Measurements from ENCODE around the gene TRIOBP.

Gene TRIOBP

DNA sequence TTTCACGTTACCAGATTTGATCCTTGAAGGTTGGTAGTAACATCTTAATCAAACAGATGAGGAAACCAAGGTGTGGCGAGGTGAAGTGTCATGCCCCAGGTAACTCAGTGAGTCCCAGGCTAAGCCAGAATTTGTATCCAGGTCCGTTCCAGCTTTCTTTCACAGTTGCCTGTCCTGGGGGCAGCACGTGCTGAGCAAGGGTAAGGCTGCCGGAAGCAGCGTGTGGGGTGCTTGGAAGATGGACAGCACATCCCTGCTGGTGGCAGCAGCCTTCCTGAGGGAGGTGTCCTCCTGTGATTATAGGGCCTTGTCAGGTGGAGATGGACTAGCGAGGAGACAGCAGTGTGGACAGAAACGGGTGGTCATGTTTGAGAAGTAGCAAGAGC is 50.9 kb downstream of the TRIOBP start:
- no peak for DNase-seq (ENCODE audit: low read depth in 3 of 3, low spot score in 1 of 3)

DNA sequence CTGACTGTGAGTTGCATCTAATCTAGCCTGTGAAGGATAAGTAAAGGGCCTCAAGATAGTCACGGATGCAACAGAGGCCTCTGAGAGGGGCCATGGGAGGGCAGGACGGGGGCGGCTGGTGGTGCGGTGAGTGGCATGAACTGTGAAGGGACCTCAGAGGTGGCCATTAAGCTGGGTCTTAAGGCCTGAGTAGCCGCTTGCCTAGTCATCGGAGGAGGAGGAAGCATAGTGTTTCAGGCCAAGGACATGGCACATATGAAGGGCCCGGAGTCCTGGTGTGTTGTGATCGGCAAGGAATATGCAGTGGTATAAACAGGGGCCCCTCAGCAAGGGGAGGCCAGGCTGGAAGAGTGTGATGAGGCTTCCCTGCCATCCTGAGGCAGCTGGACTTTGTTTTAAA is 51.8 kb downstream of the TRIOBP start:
- DNase-seq (ENCODE audit: low read depth in 3 of 3, low spot score in 1 of 3) = no peak

DNA sequence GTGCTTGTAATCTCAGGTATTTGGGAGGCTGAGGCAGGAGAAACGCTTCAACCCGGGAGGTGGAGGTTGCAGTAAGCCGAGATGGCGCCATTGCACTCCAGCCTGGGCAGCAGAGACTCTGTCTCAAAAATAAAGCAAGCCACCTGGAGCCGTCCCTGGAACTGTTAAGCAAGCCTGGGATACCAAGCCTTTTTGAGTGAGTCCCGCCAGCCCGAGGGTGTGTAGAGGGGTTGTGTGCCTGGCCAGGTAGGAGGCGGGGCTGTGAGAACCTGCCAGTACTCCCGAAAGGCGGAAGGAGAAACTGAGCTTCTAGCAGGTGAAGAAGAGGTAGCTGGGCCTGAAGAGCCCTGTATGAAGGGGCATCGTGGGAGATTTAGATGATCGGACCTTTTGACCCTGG is 52.4 kb downstream of the TRIOBP start:
- no peak for DNase-seq (ENCODE audit: low read depth in 3 of 3, low spot score in 1 of 3)

DNA sequence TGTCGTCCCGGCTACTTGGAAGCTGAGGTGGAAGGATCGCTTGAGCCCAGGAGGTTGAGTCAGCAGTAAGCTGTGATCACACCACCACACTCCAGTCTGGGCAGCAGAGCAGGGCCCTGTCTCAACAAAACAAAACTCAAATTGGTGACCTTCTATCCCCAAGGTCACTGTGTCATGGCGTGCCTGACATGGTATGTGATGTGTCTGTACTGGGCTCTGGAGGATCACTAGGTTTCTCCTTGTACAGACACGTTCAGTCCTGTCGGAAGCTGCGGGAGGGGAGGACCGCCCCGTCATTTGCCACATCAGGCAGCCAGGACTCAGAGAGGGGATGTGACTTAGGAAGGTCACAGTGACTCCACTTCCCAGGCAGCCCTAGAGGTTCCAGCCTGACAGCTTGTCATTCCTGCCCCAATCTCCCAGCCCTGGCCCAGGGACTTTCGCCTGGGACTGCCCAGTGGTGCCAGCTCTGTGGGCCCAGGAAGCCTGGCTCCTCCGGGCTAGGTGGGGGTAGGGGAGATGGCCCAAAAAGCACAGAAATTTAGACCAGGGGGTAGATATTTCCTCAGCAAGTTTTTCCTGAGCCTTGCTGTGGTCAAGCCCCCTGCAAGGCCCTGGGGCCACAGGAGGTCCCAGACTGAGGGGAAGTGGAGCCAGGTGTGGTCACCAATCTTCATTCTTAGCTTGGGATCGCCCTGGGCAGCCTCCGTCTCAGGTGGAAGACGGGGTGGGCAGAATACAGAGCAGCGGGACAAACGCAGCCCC is 53.2 kb downstream of the TRIOBP start:
- no peak for DNase-seq (ENCODE audit: low read depth in 3 of 3, low spot score in 1 of 3)

DNA sequence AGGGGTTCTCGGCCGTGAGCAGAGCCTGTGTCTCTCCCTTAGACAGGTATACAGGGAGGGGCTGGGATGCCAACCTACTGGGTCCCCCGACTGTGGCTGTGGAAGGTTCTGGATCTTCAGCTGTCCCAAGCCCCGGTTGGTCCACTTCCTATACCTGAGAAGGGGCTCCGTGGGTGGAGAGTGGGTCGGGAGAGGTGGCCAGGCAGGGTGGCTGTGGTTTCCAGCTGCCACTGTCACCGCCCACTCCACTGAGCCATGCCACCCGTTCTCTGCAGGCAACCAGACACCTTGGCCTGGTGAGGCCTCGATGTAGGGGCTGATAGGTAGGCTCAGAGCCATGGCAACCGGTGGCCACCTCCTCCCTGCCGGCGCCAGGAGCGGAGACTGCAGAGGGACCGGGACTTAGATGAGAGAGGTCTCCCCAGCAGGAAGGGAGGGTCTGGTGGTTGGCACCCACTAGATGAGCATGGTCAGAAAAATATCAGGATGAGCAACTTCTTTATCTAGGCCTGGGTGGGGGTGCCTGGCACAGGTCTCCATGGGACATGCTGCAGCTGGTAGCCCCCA is 53.8 kb downstream of the TRIOBP start:
- no peak for DNase-seq (ENCODE audit: low read depth in 3 of 3, low spot score in 1 of 3)

DNA sequence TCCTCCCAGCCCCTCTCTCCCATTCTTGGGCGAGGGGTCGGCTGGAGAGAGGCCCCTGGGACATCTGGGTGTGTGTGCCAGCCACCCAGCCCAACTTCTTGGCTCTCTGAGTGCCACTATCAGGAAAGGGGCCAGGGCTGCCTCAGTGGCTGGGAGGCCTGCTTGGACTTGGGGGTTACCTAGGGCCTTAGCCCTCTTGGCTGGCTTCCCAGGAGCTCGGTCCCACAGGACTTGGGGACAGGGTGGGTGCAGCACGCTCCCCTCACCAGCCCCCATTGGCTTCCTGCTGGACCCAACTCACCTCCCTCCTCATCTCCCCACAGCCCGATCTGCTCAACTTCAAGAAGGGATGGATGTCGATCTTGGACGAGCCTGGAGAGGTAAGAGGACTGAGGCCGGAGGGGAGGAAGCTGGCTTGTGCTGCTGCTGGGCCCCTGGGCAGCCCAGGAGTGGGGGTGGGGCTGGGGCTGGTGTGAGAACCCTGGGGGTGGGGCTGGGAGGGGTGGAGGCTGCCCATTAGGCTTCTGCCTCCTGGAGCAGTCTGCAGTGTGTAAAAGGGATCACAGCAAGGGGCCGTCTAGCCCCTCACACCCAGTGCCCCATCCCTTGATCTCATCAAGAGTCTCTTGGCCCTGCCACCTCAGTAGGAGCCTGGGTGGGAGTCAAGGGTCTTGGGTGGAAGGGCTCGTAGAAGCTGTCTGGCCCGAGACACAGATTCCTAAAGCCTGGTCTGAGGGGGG is 54.8 kb downstream of the TRIOBP start:
- DNase-seq (ENCODE audit: low read depth in 3 of 3, low spot score in 1 of 3) = no peak

DNA sequence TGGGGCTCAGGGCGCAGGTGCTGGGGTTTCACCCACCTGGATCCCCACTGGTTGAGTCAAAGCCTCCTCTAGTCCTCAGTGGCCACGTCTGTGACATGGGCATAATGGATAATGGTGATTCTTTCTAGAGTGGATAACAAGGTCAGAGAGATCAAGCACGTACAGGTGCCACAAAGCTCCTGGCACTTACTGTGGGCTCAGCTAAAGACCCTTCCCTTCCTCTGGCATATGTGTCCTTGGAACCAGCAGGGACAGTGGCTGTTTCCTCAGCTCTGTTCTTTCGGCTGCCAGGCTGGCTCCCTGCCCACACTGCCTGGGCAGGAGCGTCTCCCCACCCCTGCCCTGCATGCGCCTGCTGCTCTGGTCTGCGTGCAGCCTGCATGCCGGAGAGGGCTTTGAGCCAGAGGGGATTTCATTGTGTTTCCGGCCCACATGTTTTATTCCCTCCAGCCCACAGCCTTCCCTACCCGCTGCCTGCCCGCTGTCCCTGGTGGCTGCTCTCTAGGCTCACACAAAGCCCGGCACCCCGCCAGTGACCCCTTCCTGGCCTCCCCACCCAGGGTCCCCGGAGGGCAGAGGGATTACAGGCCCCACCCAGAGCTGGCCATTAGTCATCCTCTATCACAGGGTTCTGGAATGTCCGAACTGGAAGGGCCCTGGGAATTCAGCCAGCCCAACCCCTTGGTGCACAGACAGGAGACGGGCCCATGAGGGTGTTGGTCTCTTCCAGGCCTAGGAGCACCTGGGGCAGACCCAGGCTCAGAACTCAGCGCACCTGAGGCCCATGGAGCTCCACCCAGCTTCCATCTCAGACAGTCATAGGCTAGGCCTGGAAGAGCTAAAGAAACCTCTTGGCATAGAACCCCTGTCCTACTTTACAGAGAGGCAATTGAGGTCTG is 55.6 kb downstream of the TRIOBP start:
- DNase-seq (ENCODE audit: low read depth in 3 of 3, low spot score in 1 of 3) = no peak

DNA sequence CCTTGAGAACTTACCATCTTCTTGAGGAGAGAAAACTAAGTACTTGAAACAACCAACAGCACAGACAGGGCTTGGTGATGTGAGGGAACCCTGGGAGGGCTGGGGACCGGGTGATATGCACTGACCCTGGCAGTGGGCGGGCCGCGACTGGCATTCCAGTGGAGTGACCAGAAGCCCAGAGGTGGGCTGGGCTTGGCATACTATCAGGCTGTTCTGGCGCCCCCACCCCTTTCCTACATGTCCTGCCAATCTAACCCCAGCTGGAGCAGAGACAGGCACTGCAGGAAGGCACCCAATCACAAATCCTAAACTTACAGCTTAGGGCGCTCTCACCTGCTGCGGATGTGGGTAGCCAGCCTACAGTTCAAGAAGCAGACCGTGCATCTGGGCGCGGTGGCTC is 56.9 kb downstream of the TRIOBP start:
- no peak for DNase-seq (ENCODE audit: low read depth in 3 of 3, low spot score in 1 of 3)

DNA sequence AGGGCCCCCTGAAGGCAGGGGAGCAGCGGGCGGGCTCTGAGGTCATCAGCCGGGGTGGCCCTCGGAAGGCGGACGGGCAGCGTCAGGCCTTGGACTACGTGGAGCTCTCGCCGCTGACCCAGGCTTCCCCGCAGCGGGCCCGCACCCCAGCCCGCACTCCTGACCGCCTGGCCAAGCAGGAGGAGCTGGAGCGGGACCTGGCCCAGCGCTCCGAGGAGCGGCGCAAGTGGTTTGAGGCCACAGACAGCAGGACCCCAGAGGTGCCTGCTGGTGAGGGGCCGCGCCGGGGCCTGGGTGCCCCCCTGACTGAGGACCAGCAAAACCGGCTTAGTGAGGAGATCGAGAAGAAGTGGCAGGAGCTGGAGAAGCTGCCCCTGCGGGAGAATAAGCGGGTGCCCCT is 60.8 kb downstream of the TRIOBP start:
- DNase-seq (ENCODE audit: low read depth in 3 of 3, low spot score in 1 of 3) = no peak

DNA sequence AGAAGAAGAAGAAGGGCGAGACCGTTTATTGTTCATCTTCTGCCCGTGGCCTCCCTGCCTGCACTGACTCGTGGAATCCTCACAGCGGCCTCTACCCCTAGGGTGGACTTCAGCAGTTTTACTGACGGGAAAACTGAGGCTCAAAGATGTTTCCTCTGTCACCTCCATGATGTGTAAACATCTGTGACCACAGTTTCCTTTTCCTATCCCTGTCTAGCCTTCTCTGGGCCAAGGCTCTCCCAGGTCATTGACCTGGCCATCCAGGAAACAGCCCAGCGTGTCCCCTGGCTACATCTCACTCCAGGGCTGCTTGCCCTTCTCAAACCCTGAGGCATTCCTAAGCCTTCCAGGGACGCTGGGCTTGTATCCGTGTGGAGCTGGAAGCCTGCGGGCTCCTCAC is 61.8 kb downstream of the TRIOBP start:
- no peak for DNase-seq (ENCODE audit: low read depth in 3 of 3, low spot score in 1 of 3)

DNA sequence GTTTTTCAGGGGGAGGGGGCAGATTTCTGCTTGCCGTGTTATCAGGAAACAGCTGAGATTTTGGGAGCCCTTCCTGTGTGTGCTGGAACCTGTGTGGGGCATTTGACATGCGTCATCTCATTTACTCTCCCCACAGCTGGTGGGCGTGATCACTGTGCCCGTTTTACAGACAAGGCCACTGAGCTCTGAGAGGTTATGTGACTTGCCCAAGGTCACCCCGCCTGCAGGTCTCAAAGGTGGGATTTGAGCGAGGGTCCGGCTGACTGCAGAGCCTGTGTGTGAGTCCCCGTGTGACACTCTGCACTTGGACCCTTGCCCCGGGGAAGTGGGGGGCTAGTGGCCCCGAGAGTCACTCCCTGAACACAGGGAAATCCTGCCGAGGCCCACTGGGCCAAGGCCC is 62.4 kb downstream of the TRIOBP start:
- DNase-seq (ENCODE audit: low read depth in 3 of 3, low spot score in 1 of 3) = no peak

DNA sequence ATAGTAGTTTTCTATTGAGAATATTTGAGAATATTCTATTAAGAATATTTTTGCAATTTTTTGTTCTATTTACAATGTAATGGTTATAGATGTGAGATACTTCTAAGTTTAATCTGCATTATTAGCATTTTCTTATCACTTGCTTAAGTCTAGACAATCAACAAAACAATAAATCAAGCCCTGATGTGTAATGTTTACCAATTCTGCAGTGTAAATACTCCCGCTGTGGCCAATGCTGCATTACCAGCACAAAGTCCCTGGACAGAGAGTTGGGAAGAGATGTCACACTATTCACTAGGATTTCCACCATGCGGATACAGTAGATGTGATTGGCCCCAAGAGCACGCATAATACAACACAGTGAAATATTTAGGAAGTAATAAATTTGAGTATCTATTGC is 63.3 kb downstream of the TRIOBP start:
- DNase-seq (ENCODE audit: low read depth in 3 of 3, low spot score in 1 of 3) = no peak

DNA sequence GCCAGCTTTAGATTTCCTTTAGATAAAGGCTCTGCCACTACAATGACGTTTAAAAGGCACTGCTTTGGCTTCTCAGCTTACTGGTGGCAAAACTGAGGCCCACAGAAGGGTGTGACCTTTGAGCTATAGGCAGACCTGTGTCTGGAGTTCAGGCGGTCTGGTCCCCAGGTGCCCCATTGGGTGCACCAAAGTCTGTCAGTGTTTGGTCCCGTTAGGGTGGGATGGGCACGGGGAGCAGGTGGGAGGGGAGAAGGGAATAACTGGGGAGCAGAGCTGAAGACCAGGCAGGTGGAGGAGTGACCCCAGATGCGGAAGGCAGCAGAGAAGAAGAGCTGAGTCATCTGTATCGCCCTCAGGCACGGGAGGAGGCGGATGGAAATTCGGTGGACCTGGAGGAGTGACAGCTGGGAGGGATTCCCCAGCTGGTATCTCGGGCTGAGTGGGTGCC is 65.6 kb downstream of the TRIOBP start:
- no peak for DNase-seq (ENCODE audit: low read depth in 3 of 3, low spot score in 1 of 3)

DNA sequence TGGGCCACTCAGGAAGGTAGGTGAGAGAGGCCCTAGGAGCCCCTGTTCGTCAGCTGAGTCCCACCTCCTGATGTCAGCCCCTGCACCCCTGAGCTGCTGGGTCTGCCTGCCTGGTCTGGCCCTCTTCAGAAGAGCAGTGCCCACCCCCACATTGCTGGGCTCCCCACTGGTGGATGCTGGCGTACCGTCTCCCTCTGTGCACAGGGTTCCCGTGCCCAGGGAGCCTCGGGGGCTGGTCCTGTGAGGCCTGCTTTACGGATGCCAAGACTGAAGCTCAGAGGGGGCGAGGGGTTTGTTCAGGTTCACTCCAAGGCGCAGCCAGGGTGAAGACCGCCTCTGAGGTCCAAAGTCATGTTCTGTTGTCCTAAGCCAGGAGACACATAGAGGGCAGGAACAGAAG is 66.2 kb downstream of the TRIOBP start:
- no peak for DNase-seq (ENCODE audit: low read depth in 3 of 3, low spot score in 1 of 3)

DNA sequence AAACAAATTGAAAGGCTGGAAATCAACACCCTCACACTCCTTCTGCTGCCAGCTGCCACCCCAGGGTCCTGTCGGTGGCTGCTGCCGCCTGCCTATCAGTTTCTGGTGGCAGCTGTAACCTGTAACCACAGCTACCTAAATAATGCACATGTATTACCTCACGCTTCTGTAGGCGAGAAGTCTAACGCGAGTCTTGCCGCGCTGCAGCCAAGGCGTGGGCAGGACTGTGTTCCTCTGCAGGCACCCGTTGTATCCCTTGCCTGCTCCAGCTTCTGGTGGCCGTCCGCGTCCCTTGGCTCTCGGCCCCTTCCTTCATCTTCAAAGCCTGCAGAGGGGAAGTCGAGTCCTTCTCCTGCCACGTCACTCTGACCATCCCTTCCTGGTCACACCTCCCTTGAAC is 66.8 kb downstream of the TRIOBP start:
- DNase-seq (ENCODE audit: low read depth in 3 of 3, low spot score in 1 of 3) = no peak

DNA sequence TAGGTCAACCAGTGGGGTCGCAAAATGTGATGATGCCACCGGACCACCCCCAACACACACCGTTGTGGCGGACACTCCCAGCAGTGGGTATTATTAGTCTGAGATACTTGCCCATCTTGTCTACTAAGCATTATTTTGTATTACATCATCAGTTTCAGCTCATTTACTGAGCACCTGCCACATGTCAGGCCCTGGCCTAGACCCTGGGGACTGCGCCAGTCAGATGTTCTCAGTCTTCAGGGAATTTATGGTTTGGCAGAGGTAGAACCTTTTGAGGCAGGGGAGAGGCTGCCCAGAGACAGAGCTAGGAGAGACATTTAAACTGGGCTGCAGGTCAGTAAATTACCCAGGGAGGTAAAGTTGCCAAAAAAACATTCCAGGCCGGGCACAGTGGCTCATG is 67.8 kb downstream of the TRIOBP start:
- DNase-seq (ENCODE audit: low read depth in 3 of 3, low spot score in 1 of 3) = no peak

DNA sequence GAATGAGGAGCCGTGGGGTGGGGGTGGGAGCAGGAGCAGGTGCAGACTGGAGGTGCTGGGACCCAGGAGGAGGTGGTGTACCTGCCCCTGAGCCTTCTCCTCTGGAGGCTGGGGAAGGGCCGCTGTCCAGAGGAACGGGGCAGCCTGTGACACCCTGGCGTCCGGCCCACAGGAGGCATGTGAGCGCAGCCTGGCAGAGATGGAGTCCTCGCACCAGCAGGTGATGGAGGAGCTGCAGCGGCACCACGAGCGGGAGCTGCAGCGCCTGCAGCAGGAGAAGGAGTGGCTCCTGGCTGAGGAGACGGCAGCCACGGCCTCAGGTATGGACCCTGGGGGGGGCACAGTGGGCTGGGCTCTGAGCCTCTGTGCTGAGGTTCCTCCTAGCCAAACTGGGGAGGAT is 68.7 kb downstream of the TRIOBP start:
- DNase-seq (ENCODE audit: low read depth in 3 of 3, low spot score in 1 of 3) = no peak

DNA sequence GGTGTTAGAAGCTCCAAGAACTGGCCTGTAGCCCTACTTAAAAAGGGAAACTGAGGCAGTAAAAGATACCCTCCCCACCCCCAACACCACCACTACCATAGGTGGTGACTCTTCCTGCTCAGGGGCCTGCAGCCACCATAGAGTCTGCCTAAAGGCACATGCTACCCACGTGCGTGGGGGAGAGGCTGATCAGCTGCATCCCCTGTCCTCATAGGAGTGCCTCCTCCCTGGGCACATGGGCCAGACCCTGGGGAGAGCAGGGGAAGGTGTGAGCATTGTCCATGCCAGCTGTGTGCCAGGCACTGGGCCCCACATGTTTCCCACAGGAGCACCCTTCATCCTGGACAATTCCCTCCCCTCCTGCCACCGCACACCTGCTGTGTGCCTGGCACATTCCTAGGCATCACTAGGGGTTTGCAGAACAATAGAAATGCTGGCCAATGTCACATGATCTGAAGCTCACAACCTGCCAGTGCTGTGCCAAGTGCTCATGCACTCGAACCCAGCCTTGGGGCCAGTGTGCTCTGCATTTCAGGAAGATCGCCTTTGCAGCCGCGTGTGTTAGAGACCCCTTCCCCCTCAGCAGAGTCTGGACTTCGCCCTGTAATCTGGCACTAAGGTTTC is 69.2 kb downstream of the TRIOBP start:
- no peak for DNase-seq (ENCODE audit: low read depth in 3 of 3, low spot score in 1 of 3)

DNA sequence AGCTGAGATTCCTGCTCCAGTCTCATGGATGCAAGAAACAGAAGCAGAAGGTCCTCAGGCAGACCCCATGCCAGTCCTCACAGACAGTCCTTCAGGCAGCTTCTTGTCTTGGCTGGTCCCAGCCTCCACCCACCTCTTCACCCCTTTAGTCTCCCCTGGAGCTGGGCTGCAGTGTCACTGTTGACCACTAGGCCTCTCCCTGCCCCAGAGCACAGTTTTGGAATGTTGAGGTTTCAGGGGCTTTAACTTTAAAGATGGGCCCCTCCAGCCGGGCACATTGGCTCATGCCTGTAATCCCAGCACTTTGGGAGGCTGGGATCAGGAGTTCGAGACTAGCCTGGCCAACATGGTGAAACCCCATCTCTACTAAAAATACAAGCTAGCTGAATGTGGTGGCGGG is 71.4 kb downstream of the TRIOBP start:
- DNase-seq (ENCODE audit: low read depth in 3 of 3, low spot score in 1 of 3) = no peak

DNA sequence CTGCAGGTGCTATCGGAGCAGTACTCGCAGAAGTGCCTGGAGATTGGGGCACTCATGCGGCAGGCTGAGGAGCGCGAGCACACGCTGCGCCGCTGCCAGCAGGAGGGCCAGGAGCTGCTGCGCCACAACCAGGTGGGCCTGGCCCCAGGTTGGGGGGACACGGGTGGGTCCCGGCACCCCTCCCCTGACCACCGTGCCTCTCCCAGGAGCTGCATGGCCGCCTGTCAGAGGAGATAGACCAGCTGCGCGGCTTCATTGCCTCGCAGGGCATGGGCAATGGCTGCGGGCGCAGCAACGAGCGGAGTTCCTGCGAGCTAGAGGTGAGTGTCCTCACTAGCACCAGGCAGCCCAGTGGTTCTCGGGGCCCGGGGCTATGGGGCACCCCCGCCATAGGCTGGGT is 72.2 kb downstream of the TRIOBP start:
- no peak for DNase-seq (ENCODE audit: low read depth in 3 of 3, low spot score in 1 of 3)

DNA sequence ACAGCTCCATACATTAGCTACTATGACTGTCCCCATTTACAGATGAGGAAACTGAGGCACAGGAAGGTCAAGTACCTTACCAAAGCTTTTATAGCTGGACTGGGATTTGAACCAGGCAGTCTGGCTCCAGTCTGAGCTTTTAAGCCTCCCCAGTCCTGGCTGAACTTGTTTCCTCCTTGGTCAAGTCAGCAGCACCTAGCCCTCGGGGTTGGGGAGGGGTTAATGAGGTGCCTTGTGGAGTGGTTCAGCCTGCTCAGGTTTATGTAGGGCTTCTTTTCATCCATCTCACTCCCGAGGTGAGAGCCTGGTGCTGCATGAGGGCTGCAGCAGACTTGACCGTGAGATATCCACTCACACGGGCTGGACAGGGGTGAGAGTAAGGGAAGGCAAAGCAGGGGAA is 74.2 kb downstream of the TRIOBP start:
- no peak for DNase-seq (ENCODE audit: low read depth in 3 of 3, low spot score in 1 of 3)

Data from stimulated activated CD4-positive, alpha-beta T cell treated with anti-CD3 and anti-CD28 coated beads, TNF-alpha, amount 100 ng/mL, for 1 hour (primary cell).